Thyroid gland (tissue), 4 donors: ENCODE results near the gene FAM149B1. TPM values are rescaled to one million over a fixed set of nuclear protein-coding genes. Genes with fewer than 3 reads are reported as not detected.

Experiments used
- DNase-seq, 2 donors: peaks; one replicate each; pipeline ENCODE4 v3.0.0-alpha.2; 2019
- H3K27ac ChIP-seq, 3 donors: fragments of 200-600 bp; sonication (generic); 1 replicate in 2 of 3; 2 replicates in 1 of 3; pipeline ENCODE4 v1.5.1; 2016 to 2019; ENCODE audit warnings: mild to moderate bottlenecking in 1 of 3, moderate library complexity in 1 of 3
- H3K27me3 ChIP-seq: fragments of 200-600 bp; sonication (generic); one replicate; pipeline ENCODE4 v1.5.1; 2019
- H3K36me3 ChIP-seq, 2 donors: fragments of 200-600 bp; sonication (generic); one replicate each; pipeline ENCODE4 v1.5.1; 2016 to 2019
- H3K4me1 ChIP-seq, 2 donors: fragments of 200-600 bp; sonication (generic); one replicate each; pipeline ENCODE4 v1.5.1; 2017 to 2019
- H3K4me3 ChIP-seq, 3 donors: fragments of 200-600 bp; sonication (generic); replicated peaks in 1 of 3; 1 replicate in 2 of 3; 2 replicates in 1 of 3; pipeline ENCODE4 v1.5.1; 2016; ENCODE audit warnings: mild to moderate bottlenecking in 1 of 3
- H3K9me3 ChIP-seq: fragments of 200-600 bp; sonication (generic); one replicate; pipeline ENCODE4 v1.5.1; 2017
- CTCF ChIP-seq, 6 experiments: fragments of 200-600 bp in 3 of 6; fragments of 450-650 bp in 3 of 6; sonication (generic) in 3 of 6; IDR thresholded peaks; one replicate each; pipeline ENCODE4 v1.5.1; 2016 to 2019; ENCODE audit warnings: antibody characterized with exemption in 6 of 6, mild to moderate bottlenecking in 2 of 6, inconsistent platforms in 1 of 6, moderate library complexity in 1 of 6
- POLR2A ChIP-seq, 2 donors: fragments of 450-650 bp; IDR thresholded peaks; one replicate each; pipeline ENCODE4 v1.6.1; 2017; ENCODE audit warnings: antibody characterized with exemption in 2 of 2, mild to moderate bottlenecking in 2 of 2, moderate library complexity in 1 of 2
- WGBS, 2 donors: methylation state at CpG; one replicate each; pipeline ENCODE4 v1.1.5; 2017; 5-methylcytosine and 5-hydroxymethylcytosine counted together
- intact Hi-C: fragments of 100-400 bp; cut with DNase I; formaldehyde crosslinking; loops from one replicate; pipeline ENCODE4 v1.15.1; 2023
- total RNA-seq, 4 donors: library from RNA; depleted of rRNA; stranded (reverse); fragments of >200 nt; gene quantifications; one replicate each; pipeline ENCODE4 v1.2.3, GENCODE V29; 2016

Gene FAM149B1
- total RNA-seq, 4 donors from 2014 or later, result 20.2 to 21.4 (median 20.9) TPM

DNA sequence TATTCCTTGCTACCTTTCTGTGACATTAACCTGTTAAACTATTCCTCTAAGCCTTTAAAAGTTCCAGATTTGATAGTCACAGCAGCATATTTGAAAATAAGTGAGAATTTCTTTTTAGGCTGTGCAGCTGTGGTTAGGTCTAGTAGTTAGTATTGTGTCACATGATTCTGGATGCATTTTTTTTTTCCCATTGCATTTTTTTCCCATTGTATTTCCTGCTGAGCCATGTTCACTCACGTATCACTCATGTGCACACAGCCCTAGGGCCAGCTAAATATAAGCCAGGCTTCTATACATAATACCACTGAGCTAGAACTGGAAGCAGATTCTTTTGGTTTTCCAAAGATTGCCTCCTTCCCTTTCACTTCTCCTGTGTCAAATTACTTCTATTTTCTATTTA, 41.8 kb downstream of the FAM149B1 start:
- peaks cover 0 to 6% of the 10 kb centered on the region in 2 donors for H3K36me3 ChIP-seq
- intact Hi-C loops, result no loop called here

GRCh38 chr10:73210395-73211105, 42.6 kb downstream of the FAM149B1 start:
- Histone ChIP-seq H3K4me3 (no peak overlapping the region), H3K4me1 (no peaks in the 10 kb centered on the region), H3K27me3 (no peaks in the 10 kb centered on the region), H3K27ac (no peak overlapping the region), H3K36me3 (peaks cover 0 to 6% of the 10 kb centered on the region in 2 donors), H3K9me3 (no peaks in the 10 kb centered on the region)
- intact Hi-C loops, result no loop called here
- TF ChIP-seq POLR2A (IDR thresholded peaks at IDR 0.05) (no peak), CTCF (IDR thresholded peaks at IDR 0.05) (no peak)
- no peak for DNase-seq
- 95 to 100% methylated on average over 3 of the region's 3 CpGs for WGBS, 2 donors

More for the DNA sequence above, 41.8 kb downstream of the FAM149B1 start:
- DNase-seq, result no peak
- 75 to 77% methylated on average over 1 of the region's 1 CpG for WGBS, 2 donors
- Histone ChIP-seq H3K27me3 (no peaks in the 10 kb centered on the region), H3K27ac (no peak overlapping the region), H3K4me1 (no peaks in the 10 kb centered on the region), H3K9me3 (no peaks in the 10 kb centered on the region), H3K4me3 (no peak overlapping the region)
- TF ChIP-seq CTCF (IDR thresholded peaks at IDR 0.05) (no peak), POLR2A (IDR thresholded peaks at IDR 0.05) (no peak)

DNA sequence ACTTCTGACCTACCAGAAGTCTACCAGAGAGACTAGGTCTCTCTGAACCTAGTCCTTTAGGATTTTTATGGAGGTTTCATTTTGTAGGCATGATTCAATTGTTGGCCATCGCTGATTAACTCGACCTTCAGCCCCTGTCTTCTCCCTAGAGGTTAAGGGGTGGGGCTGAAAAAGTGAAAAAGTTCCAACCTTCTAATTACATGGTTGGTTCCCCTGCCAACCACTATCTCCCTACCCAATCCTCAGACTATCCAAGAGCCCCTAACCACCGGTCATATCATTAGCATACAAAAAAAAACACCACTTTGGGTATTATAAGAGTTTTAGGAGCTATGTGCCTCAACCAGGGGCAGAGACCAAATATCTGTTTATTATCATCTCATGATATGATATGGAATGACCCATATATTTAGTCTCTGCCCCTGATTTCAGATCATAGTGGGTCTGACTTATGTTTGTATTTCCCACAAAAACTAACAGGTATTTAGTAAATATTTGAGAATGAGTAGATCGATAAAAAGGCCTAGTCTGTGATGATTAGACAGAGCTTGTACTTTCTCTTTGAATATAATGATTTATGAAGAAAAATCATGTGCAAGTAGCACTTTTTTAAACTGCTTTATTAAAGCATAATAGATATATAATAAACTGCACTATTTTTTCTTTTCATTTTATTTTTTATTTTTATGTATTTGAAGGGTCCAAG, 43.3 kb downstream of the FAM149B1 start:
- Histone ChIP-seq H3K27ac (no peak overlapping the region), H3K36me3 (peaks cover 0 to 7% of the 10 kb centered on the region in 2 donors), H3K9me3 (no peaks in the 10 kb centered on the region), H3K4me3 (no peak overlapping the region), H3K27me3 (no peaks in the 10 kb centered on the region), H3K4me1 (no peaks in the 10 kb centered on the region)
- intact Hi-C loops, result no loop called here
- no peak for TF ChIP-seq POLR2A (IDR thresholded peaks at IDR 0.05)
- no peak for DNase-seq
- WGBS, 2 donors, result 94 to 95% methylated on average over 4 of the region's 4 CpGs

GRCh38 chr10:73215749-73216148, 47.8 kb downstream of the FAM149B1 start:
- Histone ChIP-seq H3K4me3 (no peak overlapping the region), H3K9me3 (no peaks in the 10 kb centered on the region), H3K27ac (no peak overlapping the region), H3K36me3 (peaks cover 10 to 11% of the 10 kb centered on the region in 2 donors), H3K4me1 (no peaks in the 10 kb centered on the region), H3K27me3 (no peaks in the 10 kb centered on the region)
- 94 to 96% methylated on average over 1 of the region's 1 CpG for WGBS, 2 donors
- intact Hi-C loops, result no loop called here
- DNase-seq, result no peak
- no peak for TF ChIP-seq CTCF (IDR thresholded peaks at IDR 0.05)
- no peak for TF ChIP-seq POLR2A (IDR thresholded peaks at IDR 0.05)

GRCh38 chr10:73217628-73218027, 49.7 kb downstream of the FAM149B1 start:
- H3K9me3 ChIP-seq, result no peaks in the 10 kb centered on the region
- no peaks in the 10 kb centered on the region for H3K27me3 ChIP-seq
- H3K4me3 ChIP-seq, result no peak overlapping the region
- TF ChIP-seq CTCF (IDR thresholded peaks at IDR 0.05), result no peak
- TF ChIP-seq POLR2A (IDR thresholded peaks at IDR 0.05), result no peak
- H3K36me3 ChIP-seq, result peaks cover 10 to 11% of the 10 kb centered on the region in 2 donors
- WGBS, 2 donors, result 93 to 98% methylated on average over 2 of the region's 2 CpGs
- DNase-seq, result no peak
- intact Hi-C loops, result no loop called here
- H3K4me1 ChIP-seq, result no peaks in the 10 kb centered on the region
- H3K27ac ChIP-seq, result no peak overlapping the region
